ENCODE data around the gene GCN1.

GCN1 gene

DNA sequence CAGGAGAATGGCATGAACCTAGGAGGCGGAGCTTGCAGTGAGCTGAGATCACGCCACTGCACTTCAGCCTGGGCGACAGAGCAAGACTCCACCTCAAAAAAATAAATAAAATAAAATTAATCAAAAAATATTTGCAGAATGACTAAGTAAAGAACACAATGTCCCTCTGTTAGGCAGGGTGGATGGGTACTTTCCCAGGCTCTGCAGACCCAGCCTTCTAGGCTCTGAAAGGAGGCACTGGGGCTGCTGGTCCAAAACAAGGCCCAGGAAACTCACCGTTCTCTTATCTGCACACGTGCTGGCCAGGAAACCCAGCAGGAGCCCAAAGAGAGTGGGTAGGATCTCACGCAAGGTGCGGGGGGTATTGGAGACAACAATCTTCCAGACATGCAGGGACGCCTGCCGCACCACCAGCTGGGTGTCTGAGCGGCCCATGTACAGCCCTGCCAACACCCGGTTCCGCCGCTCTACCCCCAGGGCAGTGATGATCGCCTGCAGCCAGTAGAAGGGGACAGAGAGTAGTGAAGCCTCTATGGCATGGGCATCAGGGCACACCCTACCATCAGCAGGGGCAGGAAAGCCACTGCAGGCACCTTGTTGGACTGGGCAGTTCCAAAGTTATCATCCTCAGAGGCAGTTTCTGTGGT is 52.2 kb downstream of the GCN1 start:
- no peak for DNase-seq (ENCODE audit: low read depth in 1 of 2, low spot score in 1 of 2)

DNA sequence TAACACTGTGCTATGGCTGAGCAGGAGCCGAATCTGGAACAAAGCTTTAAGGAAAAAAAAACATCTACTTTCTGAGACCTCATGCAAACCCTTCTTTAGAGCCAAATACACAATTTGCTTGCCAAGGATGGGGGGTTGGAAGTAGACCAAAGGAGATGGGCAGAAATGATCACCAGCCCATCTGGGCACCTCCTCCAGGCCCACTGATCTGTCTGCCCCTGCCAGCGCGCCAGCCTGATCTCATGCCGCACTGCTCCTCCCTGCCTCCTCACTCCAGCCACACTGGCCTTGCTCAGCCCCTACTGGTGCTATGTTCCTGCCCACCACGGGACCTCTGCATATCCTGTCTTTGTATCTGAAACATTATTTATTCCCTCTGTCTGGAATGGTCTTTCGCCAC is 53.2 kb downstream of the GCN1 start:
- DNase-seq (ENCODE audit: low read depth in 1 of 2, low spot score in 1 of 2): no peak

DNA sequence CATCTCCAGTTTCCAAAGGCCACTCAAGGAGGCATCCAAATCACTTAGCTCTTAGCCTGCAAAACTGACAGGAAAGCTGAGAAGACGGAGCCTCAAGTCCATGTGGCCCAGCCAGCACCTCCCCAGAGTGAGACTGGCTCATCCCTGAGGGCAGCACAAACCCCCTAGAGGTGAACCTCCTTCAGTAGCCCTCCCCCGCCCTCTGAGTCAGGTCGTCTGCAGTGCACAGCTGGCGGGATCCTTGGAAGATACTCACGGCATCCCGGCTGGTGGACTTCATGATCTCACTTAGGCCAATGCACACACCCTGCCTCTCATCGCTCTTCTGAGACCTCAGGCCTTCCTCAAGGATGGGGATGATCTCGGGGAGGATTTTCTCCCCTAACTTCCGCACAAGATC is 53.9 kb downstream of the GCN1 start:
- no peak for DNase-seq (ENCODE audit: low read depth in 1 of 2, low spot score in 1 of 2)

DNA sequence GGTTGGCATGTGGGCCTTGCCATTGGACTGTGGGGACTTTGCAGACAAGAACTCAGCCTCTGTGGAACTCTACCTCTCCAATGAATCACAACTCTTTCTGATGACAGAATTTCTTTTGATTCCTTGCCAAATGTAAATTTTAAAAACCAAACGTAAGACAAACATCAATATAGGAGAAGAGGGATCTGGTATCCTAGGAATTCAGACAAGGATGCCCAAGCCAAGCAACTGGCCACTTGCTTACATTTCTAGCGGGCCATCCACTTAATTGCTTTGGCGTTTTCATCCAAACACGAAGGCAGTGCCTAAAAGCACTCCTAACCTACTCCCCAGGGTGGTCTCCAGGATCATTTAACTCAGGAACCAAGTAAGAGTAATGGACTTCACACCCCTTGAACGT is 54.6 kb downstream of the GCN1 start:
- no peak for DNase-seq (ENCODE audit: low read depth in 1 of 2, low spot score in 1 of 2)

DNA sequence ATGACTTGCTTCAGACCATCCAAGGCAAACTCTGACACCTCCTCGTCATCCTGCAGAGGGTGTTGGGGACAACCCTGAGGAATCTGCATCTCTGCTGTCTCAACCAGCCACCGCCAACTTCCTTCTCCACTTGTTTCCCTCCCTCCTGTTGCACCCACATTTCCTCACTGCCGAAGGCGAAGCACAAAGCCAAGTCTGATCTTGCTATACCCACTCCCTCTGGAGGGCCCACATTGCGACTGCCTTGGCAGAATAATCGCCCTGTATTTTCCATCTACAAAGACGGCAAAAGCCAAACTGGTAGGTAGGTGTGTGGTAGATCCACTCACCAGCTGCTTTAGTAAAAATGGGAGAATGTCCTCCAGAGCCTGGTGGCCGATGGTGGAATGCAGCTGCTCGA is 56.1 kb downstream of the GCN1 start:
- no peak for DNase-seq (ENCODE audit: low read depth in 1 of 2, low spot score in 1 of 2)

DNA sequence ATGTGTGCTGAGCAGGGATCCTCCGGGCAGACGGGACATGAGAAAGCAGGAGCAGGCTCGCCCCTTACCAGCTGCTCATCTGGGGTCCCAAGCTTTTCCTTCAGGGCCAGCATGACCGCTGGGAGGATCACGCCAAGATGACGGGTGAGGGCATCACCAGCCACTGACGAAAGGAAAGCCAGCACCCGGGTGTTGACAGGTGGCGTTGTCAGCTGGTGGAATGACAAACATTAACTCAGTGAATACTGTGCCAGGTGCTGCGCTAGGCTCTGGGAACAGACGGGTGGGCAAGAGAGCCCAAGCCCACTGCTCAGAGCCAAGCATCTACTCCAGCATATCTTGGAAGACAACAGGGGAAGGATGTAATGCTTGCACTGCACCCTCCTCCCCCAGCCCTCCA is 56.7 kb downstream of the GCN1 start:
- no peak for DNase-seq (ENCODE audit: low read depth in 1 of 2, low spot score in 1 of 2)

DNA sequence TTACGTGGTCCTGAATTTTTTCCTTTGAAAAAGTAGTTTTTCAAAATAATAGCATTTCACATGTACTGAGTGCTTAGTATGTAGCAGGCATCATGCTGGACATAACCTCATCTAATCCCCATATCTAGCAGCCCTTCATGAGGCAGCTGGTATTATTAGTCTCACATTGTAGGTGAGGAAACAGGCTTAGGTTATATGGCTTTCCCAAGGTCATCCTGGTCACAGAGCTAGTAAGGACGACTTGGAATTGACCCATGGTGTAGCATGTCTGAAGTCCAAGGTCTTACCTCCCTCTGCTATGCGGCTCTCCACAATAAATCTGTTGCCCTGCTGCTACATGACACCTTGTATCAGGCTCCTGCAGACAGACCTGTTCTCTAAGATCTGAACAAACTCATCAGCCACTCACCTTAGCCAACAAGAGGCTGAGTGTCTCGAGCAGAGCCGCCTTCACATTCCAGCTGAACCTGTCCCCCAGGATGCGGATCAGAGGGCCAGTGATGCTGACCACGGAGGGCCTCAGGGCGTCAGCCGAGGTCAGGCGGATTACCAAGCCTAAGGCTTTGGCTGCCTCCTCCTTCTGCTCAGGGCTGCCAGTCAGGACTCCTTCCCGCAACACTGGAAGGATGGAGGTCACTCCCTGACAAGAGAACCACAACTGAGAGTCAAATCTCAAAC is 58.3 kb downstream of the GCN1 start:
- no peak for DNase-seq (ENCODE audit: low read depth in 1 of 2, low spot score in 1 of 2)

DNA sequence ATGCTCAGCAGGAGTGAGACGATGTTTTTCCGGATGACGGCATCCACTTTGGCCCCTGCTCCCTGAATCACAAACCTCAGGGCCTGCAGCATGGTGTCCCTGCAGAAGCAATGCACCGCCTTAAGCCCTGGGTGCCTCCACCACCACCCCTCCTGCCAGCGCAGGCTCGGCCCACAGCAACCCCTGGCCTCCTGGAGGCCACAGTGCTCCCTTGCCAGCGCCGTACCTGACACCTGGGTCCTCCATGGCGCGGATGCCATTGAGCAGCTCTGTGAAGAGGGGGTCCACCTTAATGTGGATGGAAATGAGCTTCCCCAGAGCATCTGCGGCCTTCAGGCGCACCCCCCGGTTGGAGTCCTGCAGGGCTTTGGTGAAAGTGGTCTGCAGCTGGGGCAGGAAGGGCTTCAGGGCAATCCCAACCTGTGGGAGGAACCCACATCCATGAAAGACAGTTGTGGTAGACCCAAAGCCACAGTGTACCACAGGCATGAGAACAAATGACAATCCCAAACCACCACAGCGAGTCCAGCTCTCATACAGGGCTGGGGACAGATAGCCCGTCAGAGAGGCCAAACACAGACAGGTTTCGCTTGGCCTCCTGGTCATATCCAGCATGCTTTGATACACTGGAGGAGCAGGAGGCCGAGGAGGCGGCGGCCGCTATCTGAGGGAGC is 60.1 kb downstream of the GCN1 start:
- no peak for DNase-seq (ENCODE audit: low read depth in 1 of 2, low spot score in 1 of 2)

DNA sequence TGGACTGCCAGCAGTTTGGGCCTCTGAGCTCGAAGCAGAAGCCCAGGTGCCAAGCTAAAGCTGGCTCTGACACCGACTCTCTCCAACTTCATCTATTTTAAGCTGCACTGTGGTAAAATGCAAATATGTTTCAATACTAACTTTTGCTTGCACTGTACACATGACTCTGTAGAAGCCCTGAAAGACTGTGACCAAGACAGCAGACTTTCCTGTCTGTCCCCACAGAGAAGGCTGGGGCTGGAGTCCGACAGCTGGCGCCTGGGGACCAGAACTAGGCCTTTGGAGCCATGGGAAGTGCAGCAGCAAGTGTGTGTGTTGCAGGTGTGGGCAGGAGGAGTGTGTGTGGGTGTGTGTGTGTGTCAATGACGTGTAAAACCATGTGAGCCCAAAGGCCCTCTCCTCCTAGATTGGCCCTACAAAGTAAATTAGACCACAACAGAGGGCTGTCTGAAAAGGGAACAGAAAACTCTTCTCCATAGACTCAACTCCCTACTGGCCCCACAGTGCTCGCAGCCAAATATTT is 61.6 kb downstream of the GCN1 start:
- no peak for DNase-seq (ENCODE audit: low read depth in 1 of 2, low spot score in 1 of 2)

DNA sequence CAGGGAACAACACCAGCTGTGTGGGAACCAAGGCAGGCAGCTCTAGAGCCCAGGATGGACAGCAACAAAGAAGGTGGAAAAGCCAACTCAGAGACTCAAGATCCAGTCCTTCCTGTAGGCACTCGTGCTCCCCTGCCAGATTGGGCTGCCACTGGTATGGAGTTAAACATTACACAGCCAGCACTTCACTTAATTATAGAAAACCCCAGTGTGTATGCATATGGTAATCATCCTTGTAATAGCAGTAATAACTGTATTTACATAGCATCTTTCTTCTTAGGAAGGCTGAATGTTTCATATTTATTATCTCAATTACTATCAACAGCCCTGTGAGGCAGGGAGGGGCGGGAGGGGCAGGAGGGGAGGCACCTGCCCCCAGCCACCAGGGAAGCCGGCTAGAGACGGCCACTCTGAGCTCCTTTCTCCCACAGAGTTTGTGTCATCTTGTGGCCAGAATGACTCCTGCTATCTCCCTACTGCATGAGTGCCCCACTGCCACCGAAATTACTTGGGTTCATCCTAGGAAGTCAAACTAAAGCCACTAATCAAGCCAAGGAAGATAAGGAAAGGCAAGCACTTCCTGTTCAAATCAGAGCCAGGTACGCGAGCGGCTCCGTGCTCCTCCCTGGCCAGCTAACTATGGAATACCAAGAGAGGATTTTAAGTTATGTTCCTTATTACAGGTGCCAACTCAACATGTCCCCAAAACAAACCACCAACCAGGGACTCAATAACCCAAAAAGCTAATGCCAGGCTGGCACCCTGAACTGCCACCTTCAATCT is 62.3 kb downstream of the GCN1 start:
- no peak for DNase-seq (ENCODE audit: low read depth in 1 of 2, low spot score in 1 of 2)

DNA sequence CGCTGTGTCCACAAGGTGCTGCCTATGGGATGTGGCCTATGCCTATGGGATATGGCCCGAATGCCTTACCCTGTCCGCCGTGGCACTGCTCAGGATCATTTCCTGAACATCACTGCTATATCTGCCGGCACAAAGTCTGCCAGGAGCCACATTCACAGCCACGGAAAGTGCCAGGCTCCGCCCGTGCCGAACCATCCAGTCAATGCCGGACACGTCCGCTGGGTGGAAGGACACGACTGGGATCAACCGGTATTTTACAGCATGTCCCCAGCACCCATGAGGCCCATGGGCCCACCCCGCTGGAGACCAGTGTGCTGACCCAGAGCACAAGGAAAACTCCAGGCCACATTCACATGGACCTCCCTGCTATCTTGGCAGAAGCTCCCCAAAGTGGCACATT is 63.4 kb downstream of the GCN1 start:
- DNase-seq (ENCODE audit: low read depth in 1 of 2, low spot score in 1 of 2): no peak

DNA sequence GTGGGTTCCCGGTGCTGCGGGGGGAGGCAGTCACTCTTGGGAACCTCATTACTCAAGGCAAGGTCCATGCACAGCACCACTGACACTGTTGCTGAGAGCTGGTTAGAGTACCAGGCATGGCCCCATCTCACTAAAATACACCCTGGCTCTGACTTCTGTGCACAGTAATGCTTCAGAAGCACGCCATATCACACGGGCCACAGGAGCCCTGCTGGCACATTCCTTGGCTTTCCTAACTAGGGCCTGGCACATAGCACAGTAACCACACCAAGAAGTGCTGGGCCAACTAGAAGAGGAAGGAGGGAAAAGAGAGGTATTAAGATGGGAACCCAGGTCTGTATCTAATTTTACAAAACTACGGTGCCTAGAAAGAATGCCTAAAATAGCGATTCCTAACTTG is 64.5 kb downstream of the GCN1 start:
- DNase-seq (ENCODE audit: low read depth in 1 of 2, low spot score in 1 of 2): no peak

DNA sequence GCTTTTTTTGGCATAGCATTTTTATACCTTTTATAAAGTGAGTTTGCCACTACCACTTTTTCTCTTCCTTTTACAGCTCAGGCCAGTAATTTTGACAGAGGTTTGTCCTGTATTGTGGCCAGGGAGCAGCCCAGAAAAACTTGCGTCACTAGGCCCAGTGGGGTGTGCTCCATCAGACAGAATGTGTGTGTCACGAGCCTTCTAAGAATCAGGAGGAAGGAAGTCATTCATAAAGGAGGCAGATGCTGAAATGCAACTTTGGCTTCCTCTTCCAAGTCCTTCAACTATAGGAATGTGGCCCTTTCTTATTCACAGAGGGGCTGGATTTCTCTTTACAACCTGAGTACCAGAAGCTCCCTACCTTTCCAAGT is 67.9 kb downstream of the GCN1 start:
- no peak for DNase-seq (ENCODE audit: low read depth in 1 of 2, low spot score in 1 of 2)

DNA sequence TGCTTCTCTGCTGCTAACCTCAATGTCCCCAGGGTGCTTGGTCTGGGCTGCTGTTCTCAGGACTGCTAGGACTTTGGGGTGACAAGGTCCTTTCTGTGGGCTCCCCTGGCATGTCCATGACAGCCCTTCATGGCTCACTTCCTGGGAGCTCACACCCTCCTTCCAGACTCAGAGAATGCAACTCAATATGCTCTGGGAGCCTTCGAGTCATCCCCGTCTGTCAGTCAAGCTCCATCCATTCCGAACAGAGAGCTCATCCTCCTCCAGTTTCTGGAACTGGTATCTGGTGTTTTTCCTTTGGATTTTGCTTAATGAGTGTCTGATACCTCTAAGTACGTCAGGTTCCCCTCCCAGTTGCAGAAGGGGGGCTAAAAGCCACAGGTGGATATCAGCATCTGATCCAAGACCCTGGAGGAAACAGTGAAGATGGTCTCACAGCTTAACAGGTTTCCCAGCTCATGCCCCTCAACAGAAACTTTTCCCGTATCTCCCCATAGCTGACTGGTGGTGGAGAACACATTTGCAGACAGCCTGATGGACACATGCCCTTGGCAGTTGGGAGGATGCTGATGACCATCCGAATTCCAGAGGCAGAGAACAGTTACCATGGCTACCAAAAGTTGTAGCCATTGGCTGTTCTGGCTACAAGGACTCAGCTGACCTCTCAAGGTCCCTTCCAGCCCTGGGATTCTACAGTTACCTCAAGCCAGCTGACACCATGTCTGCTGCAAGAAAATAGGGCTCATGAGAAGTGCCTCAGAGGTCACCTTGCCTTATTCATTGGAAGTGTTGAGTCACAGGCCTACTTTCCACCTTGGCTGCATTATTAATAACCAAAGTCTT is 68.5 kb downstream of the GCN1 start:
- no peak for DNase-seq (ENCODE audit: low read depth in 1 of 2, low spot score in 1 of 2)

DNA sequence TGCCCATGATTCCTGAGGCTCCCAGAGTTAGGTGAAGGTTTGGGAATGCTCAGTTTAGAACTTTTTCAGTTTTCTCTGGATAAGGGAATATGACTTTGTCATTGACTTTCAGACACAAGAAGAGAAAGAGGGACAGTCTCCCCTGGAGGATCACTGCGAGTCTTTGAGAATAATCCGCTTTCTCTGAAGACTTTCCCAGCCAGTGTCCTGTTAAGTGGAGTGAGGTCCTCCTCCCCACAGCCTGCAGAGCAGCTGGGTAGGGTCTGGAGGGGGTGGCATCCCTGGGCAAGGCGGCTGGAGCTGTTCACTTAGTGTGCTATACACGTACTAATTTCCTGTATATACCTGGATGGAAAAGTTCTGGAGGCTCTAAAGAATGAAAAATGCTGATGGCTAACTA is 69.5 kb downstream of the GCN1 start:
- no peak for DNase-seq (ENCODE audit: low read depth in 1 of 2, low spot score in 1 of 2)

DNA sequence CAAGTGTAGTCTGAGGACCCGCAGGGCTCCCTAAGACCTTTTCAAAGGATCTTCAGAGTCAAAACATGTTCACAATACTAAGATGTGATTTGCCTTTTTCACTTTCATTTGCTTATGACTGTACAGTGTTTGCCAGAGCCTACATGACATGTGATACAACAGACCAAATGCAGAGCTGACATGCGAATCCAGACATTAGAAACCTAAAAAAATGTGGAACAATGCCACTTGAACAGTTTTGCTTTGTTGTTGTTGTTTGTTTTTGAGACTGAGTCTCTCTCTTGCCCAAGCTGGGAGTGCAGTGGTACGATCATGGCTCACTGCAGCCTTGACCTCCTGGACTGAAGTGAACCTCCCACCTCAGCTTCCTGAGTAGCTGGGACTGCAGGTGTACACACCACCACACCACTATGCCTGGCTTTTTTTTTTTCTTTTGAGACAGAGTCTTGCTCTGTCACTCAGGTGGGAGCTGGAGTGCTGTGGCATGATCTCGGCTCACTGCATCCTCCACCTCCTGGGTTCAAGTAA is 72.7 kb downstream of the GCN1 start:
- no peak for DNase-seq (ENCODE audit: low read depth in 1 of 2, low spot score in 1 of 2)

DNA sequence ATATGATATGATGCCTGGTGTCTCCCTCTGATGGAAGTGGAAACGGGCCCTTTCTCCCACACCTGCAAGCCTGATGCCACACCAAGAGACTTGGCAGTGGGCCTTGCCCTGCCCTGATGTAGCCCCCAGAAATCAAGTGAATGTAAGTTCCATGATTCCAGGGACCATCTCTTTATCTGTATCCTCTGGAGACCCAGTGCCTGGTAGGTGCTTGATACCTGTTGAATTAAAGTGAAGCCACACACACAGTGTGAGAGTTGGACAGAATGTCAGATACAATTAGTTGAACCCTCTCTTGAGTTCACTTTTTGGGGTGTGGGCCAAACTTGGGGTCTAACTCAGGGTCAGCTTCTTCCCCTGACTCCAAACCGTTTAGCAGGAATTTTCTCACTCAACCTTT is 73.2 kb downstream of the GCN1 start:
- DNase-seq (ENCODE audit: low read depth in 1 of 2, low spot score in 1 of 2): no peak

DNA sequence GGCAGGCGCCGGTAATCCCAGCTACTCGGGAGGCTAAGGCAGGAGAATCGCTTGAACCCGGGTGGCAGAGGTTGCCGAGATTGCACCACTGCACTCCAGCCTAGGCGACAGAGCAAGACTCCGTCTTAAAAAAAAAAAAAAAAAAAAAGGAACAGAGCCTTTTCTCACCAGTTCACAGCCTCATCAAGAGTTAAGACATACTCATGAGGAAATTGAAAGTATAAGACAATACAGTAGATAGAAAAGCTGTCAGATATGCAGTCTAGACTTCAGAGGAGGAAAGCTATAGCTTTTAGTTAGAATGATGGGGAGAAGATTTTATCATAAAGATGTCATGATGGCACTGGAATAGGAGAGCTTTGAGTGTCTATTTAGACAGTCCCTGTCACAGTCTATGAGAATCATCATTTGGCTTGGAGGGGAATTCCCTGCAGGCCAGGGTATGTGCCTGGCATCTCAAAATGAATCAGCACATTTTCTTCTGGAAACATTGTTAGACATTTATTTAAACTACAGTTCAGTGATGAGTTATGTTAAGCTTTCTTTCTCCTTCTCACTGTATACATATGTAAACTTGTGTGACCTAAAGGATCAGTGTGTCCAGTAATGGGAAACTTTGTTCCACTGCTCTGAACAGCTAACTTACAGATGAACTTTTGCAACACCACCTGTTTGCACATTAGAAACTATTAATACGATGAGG is 75.1 kb downstream of the GCN1 start:
- DNase-seq (ENCODE audit: low read depth in 1 of 2, low spot score in 1 of 2): peak in 1 of 2 donors; percentile 21

DNA sequence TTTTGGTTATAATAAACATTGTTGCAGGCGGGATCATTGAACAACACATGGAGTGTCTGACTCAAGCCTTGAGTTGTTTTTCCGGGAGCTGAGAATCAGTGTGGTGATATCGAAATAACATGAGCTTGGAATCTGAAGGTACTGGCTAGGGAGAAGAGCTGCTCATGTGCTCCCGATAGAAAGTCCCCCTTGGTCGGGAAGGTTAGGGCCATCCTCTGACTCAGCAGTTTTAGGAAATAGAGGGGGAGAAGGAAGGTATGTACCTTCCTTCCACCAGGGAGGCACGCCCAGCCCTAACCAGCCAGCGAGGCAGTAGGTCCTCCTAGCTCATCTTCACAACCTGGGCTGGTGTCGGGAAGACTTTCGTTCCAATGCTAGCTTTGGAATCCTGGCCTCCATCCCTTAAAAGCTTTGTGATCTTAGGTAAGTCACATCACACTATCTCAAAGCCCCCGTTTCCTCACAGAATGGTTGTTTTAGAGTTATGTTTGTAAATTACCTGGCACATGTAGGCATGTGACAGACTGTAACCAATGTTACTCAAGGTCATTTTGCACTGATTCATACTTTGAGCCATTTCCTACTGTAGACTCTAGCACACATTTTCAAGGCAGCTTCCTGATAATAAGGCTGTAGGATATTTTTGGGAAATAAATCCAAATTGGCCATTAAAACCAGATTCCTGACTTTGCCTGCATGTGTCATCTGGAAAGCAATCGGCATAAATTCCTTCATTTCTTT is 76.0 kb downstream of the GCN1 start:
- no peak for DNase-seq (ENCODE audit: low read depth in 1 of 2, low spot score in 1 of 2)
